ENCODE data around the gene RFX4.

The RFX4 gene

DNA sequence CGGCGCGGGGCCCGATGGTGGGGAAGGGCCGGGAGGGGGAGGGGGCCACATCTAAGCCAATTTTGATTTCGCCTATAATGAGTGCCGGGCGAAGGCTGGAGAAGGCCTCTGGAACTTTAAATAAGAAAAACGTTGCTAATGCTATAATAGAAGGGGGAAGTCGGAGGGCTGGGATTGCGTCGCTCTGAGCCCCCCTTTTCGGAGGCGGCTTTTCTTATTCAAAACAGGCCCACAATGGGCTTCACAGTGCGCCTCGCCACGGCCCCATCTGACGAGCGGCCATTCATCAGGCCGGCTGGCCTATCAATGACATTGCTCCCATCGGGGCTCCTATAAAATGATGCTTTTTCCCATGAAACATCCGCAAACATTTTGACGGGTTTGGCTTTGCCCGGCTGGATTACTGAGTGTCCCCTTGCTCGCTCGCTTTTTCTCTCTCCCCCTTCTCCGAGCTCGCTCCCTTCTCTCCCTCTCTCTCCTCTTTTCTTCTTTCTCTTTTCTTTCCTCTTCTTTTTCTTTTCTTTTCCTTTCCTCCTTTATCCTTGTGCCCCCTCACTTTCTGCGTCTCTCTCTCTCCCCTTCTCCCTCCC is at the start of gene RFX4:
RFX4 (plus strand) TSS at position 364 of the 590 bp plus-strand sequence. CDS start 317 bp downstream, outside the sequence.
- H3K4me1 ChIP-seq (ENCODE audit: control insufficient read depth, insufficient read depth, low read length) = peaks cover 5% of the 10 kb centered on the region
- H3K4me3 ChIP-seq (ENCODE audit: low read length) = peak within 1 kb of the TSS; percentile 68
- peaks cover 66% of the 10 kb centered on the region for H3K27me3 ChIP-seq (replicated peaks; ENCODE audit: control insufficient read depth, insufficient read depth, low read length)
- no peaks in the 10 kb centered on the region for H3K36me3 ChIP-seq (ENCODE audit: control insufficient read depth, insufficient read depth, low read length, severe bottlenecking)
- DNase-seq (ENCODE audit: low read depth) = peak; percentile 15
- no peak within 1 kb of the TSS for H3K9ac ChIP-seq (ENCODE audit: low read length)
- peaks cover 3% of the 10 kb centered on the region for H3K9me3 ChIP-seq (ENCODE audit: control insufficient read depth, low read length)

DNA sequence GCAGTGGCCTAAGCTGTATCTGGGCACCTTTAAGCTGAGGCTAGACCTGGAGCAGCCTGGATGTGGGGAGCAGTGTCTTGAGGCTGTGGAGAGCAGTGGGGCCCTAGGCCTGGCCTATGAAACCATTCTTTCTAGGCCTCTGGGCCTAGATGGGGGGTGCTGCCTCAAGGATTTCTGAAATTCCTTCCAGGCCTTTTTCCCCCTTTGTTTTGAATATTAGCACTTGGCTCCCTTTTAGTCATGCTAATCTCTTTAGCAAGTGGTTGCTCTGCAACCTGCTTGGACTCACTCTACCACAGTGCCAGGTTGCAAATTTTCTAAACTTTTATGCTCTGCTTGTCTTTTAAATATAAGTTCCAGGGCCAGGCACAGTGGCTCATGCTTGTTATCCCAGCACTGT is 41.6 kb upstream of the RFX4 start:
- no peak for DNase-seq (ENCODE audit: low read depth)
- Histone ChIP-seq H3K4me1 (ENCODE audit: control insufficient read depth, insufficient read depth, low read length) (peaks cover 10% of the 10 kb centered on the region), H3K9me3 (ENCODE audit: control insufficient read depth, low read length) (no peaks in the 10 kb centered on the region), H3K4me3 (ENCODE audit: low read length) (no peak overlapping the region), H3K9ac (ENCODE audit: low read length) (no peak overlapping the region), H3K27me3 (replicated peaks; ENCODE audit: control insufficient read depth, insufficient read depth, low read length) (no peaks in the 10 kb centered on the region), H3K36me3 (ENCODE audit: control insufficient read depth, insufficient read depth, low read length, severe bottlenecking) (no peaks in the 10 kb centered on the region)

DNA sequence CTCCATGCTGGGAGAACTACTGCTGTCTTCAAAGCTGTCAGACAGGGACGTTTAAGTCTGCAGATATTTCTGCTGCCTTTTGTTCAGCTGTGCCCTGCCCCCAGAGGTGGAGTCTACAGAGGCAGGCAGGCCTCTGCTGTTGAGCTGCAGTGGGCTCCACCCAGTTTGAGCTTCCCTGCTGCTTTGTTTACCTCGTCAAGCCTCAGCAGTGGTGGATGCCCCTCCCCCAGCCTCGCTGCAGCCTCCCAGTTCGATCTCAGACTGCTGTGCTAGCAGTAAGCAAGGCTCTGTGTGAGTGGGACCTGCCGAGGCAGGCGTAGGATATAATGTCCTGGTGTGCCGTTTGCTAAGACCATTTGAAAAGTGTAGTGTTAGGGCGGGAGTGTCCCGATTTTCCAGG is 31.4 kb upstream of the RFX4 start:
- no peak for DNase-seq (ENCODE audit: low read depth)
- peaks cover 5% of the 10 kb centered on the region for H3K9me3 ChIP-seq (ENCODE audit: control insufficient read depth, low read length)
- H3K4me3 ChIP-seq (ENCODE audit: low read length) = no peak overlapping the region

DNA sequence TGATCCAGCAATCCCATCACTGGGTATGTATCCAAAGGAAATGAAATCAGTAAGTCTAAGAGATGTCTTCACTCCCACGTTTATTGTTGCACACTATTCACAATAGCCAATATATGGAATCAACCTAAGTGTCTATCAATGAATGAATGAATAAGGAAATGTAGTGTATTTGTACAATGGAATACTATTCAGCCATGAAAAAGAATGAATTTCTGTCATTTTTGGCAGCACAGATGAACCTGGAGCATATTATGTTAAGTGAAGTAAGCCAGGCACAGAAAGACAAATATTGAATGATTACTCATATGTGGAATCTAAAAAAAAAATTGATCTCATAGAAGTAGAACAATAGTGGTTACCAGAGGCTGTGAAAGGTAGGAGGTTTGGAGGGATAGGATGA is 30.6 kb upstream of the RFX4 start:
- DNase-seq (ENCODE audit: low read depth) = no peak
- Histone ChIP-seq H3K27me3 (replicated peaks; ENCODE audit: control insufficient read depth, insufficient read depth, low read length) (no peaks in the 10 kb centered on the region), H3K4me3 (ENCODE audit: low read length) (no peak overlapping the region), H3K36me3 (ENCODE audit: control insufficient read depth, insufficient read depth, low read length, severe bottlenecking) (no peaks in the 10 kb centered on the region), H3K9me3 (ENCODE audit: control insufficient read depth, low read length) (peaks cover 5% of the 10 kb centered on the region), H3K9ac (ENCODE audit: low read length) (no peak overlapping the region), H3K4me1 (ENCODE audit: control insufficient read depth, insufficient read depth, low read length) (no peaks in the 10 kb centered on the region)

More for the DNA sequence above, 31.4 kb upstream of the RFX4 start:
- Histone ChIP-seq H3K27me3 (replicated peaks; ENCODE audit: control insufficient read depth, insufficient read depth, low read length) (no peaks in the 10 kb centered on the region), H3K9ac (ENCODE audit: low read length) (no peak overlapping the region), H3K36me3 (ENCODE audit: control insufficient read depth, insufficient read depth, low read length, severe bottlenecking) (no peaks in the 10 kb centered on the region), H3K4me1 (ENCODE audit: control insufficient read depth, insufficient read depth, low read length) (no peaks in the 10 kb centered on the region)

DNA sequence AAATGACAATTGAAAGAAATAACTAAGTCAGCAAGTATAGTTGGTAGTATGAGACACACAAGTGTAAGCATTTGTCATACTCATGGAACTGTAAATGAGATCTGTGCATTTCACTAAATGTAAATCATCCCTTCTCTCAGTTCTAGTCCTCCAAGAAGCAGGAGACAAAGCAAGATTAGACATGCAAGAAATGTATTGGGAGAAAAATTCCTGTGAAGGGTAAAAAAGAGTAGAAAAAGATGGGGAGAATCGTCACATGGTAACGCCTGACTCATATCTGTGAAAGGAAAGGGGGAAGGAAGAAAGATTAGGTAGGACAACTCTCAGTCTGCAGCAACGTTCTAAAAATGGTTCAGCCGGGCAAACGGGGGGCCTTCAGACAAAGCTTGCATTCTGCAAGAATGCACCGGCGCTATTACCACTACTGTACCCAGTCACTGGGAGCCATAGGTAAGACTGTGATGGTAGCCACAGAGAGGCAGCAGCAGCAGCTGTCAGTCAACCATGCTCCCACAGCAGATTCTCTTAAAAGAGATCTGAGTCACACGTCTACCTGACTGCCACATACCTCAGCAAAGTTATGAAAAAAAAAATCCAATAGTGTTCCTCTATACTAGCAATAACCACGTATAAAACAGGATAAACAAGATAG is 18.0 kb upstream of the RFX4 start:
- no peak for DNase-seq (ENCODE audit: low read depth)
- H3K27me3 ChIP-seq (replicated peaks; ENCODE audit: control insufficient read depth, insufficient read depth, low read length) = peaks cover 10% of the 10 kb centered on the region
- no peaks in the 10 kb centered on the region for H3K36me3 ChIP-seq (ENCODE audit: control insufficient read depth, insufficient read depth, low read length, severe bottlenecking)
- no peak overlapping the region for H3K9ac ChIP-seq (ENCODE audit: low read length)
- peaks cover 4% of the 10 kb centered on the region for H3K9me3 ChIP-seq (ENCODE audit: control insufficient read depth, low read length)
- no peaks in the 10 kb centered on the region for H3K4me1 ChIP-seq (ENCODE audit: control insufficient read depth, insufficient read depth, low read length)
- H3K4me3 ChIP-seq (ENCODE audit: low read length) = no peak overlapping the region

DNA sequence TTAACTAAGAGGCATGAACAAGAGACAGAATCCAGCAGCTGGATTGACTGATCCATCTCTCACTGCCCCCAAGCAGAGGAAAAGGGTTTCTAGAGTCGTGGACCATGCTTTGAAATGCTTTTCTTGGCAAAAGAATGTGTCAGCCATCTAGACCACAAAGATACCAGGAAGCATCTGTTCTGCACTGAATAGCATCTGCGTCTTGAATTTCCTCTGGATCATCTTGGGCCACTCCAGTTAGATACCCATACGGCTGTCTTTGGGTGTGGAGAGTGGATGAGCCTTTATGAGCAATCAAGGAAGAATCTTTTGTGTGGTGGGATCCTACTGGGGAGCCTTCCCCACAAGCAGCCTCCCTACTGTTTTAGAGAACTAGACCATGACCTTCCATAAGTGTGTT is 16.0 kb upstream of the RFX4 start:
- no peak for DNase-seq (ENCODE audit: low read depth)
- Histone ChIP-seq H3K27me3 (replicated peaks; ENCODE audit: control insufficient read depth, insufficient read depth, low read length) (peaks cover 10% of the 10 kb centered on the region), H3K9me3 (ENCODE audit: control insufficient read depth, low read length) (no peaks in the 10 kb centered on the region), H3K36me3 (ENCODE audit: control insufficient read depth, insufficient read depth, low read length, severe bottlenecking) (no peaks in the 10 kb centered on the region), H3K4me1 (ENCODE audit: control insufficient read depth, insufficient read depth, low read length) (no peaks in the 10 kb centered on the region), H3K4me3 (ENCODE audit: low read length) (no peak overlapping the region), H3K9ac (ENCODE audit: low read length) (no peak overlapping the region)

DNA sequence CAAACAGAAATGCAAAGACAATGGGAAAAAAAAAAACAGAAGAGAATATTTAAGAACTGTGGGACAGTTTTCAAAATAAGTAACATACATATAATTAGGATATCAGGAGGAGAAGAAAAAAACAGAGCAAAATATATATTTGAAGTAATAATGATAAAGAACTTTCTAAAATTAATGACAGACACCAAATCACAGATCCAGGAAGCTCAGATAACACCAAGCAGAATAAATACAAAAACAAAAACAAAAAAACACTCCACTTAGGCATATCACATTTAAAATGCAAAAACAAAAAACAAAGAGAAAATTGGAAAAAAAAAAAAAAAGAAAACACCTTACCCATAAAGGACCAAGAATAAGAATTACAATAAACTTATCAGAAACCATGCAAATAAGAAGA is 9.6 kb upstream of the RFX4 start:
- DNase-seq (ENCODE audit: low read depth) = no peak
- H3K9ac ChIP-seq (ENCODE audit: low read length) = no peak overlapping the region
- peaks cover 6% of the 10 kb centered on the region for H3K27me3 ChIP-seq (replicated peaks; ENCODE audit: control insufficient read depth, insufficient read depth, low read length)
- no peak overlapping the region for H3K4me3 ChIP-seq (ENCODE audit: low read length)
- no peaks in the 10 kb centered on the region for H3K36me3 ChIP-seq (ENCODE audit: control insufficient read depth, insufficient read depth, low read length, severe bottlenecking)
- no peaks in the 10 kb centered on the region for H3K9me3 ChIP-seq (ENCODE audit: control insufficient read depth, low read length)
- no peaks in the 10 kb centered on the region for H3K4me1 ChIP-seq (ENCODE audit: control insufficient read depth, insufficient read depth, low read length)

DNA sequence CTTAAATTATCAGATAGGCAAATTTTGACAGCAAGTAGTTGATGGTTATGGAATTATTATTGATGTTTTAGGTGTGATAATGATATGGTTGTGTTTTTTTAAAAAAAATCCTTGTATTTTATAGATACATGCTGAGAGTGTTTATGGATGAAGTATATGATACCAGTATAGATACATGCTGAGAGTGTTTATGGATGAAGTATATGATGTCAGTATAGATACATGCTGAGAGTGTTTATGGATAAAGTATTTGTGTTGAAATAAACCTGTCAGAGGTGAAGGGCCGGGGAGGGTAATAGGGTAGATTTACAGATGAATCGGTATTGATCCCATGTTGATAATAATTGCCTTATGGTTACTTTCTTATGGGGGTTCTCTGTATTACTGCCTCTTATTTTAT is 6.0 kb upstream of the RFX4 start:
- H3K27me3 ChIP-seq (replicated peaks; ENCODE audit: control insufficient read depth, insufficient read depth, low read length) = peaks cover 32% of the 10 kb centered on the region
- no peaks in the 10 kb centered on the region for H3K36me3 ChIP-seq (ENCODE audit: control insufficient read depth, insufficient read depth, low read length, severe bottlenecking)
- no peaks in the 10 kb centered on the region for H3K4me1 ChIP-seq (ENCODE audit: control insufficient read depth, insufficient read depth, low read length)
- H3K4me3 ChIP-seq (ENCODE audit: low read length) = no peak overlapping the region
- no peak overlapping the region for H3K9ac ChIP-seq (ENCODE audit: low read length)
- no peak for DNase-seq (ENCODE audit: low read depth)
- H3K9me3 ChIP-seq (ENCODE audit: control insufficient read depth, low read length) = peaks cover 3% of the 10 kb centered on the region

DNA sequence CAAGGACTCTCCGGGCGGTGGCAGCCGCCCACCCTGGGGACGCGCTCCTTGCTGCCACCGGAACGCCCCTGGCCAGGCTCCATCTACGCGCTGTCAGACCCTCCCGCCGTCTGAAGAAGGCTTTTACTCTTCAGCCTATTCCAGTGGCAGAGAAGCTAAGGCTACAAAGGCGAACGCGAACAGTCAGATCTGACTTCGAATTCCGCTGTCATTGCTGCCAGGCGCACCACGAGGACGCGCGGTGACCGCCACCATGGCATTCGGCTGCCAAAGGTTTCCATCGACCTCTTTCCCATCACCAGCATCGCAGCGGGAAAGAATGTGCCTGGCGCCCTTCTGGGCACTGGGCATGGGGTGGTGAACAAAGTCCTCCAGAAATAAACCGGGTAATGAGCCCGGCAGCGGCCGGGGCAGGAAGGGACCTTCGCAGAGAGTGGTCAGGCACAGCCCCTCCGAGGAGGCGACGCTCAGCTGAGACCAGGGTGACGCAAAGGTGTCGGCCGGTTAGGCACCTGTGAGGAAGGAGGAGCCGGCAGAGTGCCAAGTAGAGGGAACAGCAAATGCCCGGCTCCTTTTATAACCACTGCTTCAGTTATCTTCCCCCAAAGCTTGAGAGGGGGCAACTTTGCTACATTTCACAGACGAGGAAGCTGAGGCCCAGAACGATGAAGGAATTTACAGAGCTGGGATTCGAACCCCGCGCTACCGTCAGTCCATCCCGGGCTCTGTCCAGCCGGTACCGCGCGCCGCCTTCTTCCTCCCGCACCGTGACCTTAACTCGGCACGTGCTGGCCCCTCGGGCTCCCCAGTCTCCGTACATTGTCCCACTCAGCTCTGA is 1.9 kb upstream of the RFX4 start:
- H3K9me3 ChIP-seq (ENCODE audit: control insufficient read depth, low read length) = peaks cover 3% of the 10 kb centered on the region
- peaks cover 3% of the 10 kb centered on the region for H3K4me1 ChIP-seq (ENCODE audit: control insufficient read depth, insufficient read depth, low read length)
- DNase-seq (ENCODE audit: low read depth) = no peak
- H3K27me3 ChIP-seq (replicated peaks; ENCODE audit: control insufficient read depth, insufficient read depth, low read length) = peaks cover 58% of the 10 kb centered on the region
- no peaks in the 10 kb centered on the region for H3K36me3 ChIP-seq (ENCODE audit: control insufficient read depth, insufficient read depth, low read length, severe bottlenecking)
- no peak overlapping the region for H3K4me3 ChIP-seq (ENCODE audit: low read length)
- no peak overlapping the region for H3K9ac ChIP-seq (ENCODE audit: low read length)

DNA sequence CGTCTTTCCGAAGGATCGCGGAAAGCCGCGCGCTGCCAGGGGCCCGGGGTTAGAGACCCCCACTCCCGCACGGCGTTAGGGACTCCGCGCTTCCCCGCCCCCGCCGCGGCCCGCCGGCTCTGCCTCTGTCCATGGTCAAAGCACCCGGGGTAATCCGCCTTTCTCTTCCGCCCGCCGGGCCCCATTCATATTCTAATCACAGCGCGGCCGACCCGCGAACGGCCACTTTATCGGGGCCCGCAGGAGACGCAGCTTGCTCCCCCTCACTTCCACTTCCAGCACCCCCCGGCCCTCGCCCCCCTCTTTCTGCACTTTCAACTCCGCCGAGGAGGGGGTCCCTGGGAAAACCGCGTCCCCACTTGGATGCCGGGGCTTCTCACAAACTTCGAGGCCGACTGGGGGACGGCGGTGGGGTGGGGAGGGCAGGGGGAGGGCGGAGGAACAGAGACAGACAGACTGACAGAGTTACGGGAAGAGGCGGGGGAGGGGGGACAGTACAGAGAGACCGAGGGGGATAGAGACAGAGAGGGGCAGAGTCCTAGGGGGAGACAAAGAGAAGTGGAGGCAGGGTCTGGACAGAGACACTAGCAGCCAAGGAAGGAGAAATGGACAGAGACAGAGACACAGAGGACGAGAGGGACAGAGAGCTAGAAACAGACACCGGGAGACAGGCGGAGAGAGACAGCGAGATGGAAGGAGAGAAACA is 1.1 kb upstream of the RFX4 start:
- peak; percentile 43 for DNase-seq (ENCODE audit: low read depth)
- peaks cover 3% of the 10 kb centered on the region for H3K9me3 ChIP-seq (ENCODE audit: control insufficient read depth, low read length)
- H3K4me1 ChIP-seq (ENCODE audit: control insufficient read depth, insufficient read depth, low read length) = peaks cover 5% of the 10 kb centered on the region
- H3K4me3 ChIP-seq (ENCODE audit: low read length) = no peak overlapping the region
- H3K36me3 ChIP-seq (ENCODE audit: control insufficient read depth, insufficient read depth, low read length, severe bottlenecking) = no peaks in the 10 kb centered on the region
- H3K9ac ChIP-seq (ENCODE audit: low read length) = no peak overlapping the region
- H3K27me3 ChIP-seq (replicated peaks; ENCODE audit: control insufficient read depth, insufficient read depth, low read length) = peaks cover 59% of the 10 kb centered on the region

DNA sequence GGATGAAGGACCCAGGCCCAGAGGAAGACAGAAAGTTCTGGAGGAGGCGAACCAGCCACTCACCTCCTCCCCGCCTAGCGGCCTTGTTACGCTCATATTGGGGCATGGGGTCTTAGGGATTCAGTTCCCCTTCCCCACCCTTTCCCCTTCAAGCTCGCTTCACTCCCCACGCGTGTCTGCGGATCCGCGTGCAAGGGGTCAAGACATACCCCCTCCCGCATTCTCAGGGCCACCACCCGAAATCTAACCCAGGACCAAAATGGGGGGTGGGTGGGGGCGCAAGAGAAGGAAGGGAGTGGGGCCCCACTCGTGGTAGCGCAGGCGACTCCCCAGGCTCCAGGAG is 584 bp upstream of the RFX4 start:
- peaks cover 62% of the 10 kb centered on the region for H3K27me3 ChIP-seq (replicated peaks; ENCODE audit: control insufficient read depth, insufficient read depth, low read length)
- peaks cover 5% of the 10 kb centered on the region for H3K4me1 ChIP-seq (ENCODE audit: control insufficient read depth, insufficient read depth, low read length)
- H3K9ac ChIP-seq (ENCODE audit: low read length) = no peak overlapping the region
- no peaks in the 10 kb centered on the region for H3K36me3 ChIP-seq (ENCODE audit: control insufficient read depth, insufficient read depth, low read length, severe bottlenecking)
- DNase-seq (ENCODE audit: low read depth) = no peak
- no peak overlapping the region for H3K4me3 ChIP-seq (ENCODE audit: low read length)
- H3K9me3 ChIP-seq (ENCODE audit: control insufficient read depth, low read length) = peaks cover 3% of the 10 kb centered on the region

Data from adipocyte (in vitro differentiated cells).